ENCODE data around the gene ASCL5.

ASCL5 gene

DNA sequence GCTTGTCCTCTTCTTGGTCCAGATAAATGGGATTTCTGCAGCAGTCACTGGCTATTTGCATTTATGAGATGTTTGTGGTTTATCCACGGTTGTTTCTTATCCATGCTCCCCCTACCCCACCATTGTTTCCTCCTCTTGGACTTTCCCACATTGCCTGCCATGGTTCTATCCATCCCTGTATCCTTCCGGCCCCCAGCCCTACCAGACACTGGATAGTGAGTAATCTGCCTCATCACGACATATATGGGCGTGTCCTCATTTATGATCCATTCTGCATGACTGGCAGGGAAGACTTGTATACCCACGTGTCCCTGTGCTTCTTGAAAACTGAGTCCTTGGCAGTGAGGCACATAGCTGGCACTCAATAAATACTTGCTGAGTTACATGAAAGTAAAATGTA lies 54.8 kb downstream of the ASCL5 start:
- peaks cover 6% of the 10 kb centered on the region for H3K27me3 Mint-ChIP-seq (ENCODE audit: low read depth, poor library complexity)
- no peak for DNase-seq
- no peaks in the 10 kb centered on the region for H3K9me3 Mint-ChIP-seq
- no peaks in the 10 kb centered on the region for H3K36me3 Mint-ChIP-seq (ENCODE audit: low read depth)
- H3K27ac Mint-ChIP-seq, result no peak overlapping the region
- H3K4me1 Mint-ChIP-seq, result peaks cover 47% of the 10 kb centered on the region
- TF ChIP-seq, protein P1, sequence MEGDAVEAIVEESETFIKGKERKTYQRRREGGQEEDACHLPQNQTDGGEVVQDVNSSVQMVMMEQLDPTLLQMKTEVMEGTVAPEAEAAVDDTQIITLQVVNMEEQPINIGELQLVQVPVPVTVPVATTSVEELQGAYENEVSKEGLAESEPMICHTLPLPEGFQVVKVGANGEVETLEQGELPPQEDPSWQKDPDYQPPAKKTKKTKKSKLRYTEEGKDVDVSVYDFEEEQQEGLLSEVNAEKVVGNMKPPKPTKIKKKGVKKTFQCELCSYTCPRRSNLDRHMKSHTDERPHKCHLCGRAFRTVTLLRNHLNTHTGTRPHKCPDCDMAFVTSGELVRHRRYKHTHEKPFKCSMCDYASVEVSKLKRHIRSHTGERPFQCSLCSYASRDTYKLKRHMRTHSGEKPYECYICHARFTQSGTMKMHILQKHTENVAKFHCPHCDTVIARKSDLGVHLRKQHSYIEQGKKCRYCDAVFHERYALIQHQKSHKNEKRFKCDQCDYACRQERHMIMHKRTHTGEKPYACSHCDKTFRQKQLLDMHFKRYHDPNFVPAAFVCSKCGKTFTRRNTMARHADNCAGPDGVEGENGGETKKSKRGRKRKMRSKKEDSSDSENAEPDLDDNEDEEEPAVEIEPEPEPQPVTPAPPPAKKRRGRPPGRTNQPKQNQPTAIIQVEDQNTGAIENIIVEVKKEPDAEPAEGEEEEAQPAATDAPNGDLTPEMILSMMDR (IDR thresholded peaks at IDR 0.05), result no peak
- no peak overlapping the region for H3K4me3 Mint-ChIP-seq

DNA sequence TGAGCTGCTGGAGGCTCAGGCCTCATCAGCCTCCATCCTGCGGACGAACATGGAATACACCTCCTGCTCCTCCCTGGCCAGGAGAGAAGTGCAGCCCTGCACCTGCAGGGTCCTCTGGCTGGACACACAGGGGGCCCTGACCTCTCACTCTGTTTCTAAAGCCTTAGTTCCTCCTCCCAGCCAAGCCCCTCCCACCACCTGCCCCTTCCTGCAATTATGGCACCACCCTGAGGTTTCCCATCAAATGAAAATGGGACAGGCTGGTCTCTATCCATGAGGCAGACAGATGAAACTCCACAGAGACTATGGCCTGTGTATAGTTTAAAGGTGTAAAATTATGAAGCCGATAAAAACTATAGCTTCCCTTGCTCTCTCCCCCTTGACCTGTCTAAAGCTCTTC lies 57.3 kb downstream of the ASCL5 start:
- no peak overlapping the region for H3K4me3 Mint-ChIP-seq
- TF ChIP-seq, protein P1 (IDR thresholded peaks at IDR 0.05), result no peak
- no peak for DNase-seq
- H3K36me3 Mint-ChIP-seq (ENCODE audit: low read depth), result no peaks in the 10 kb centered on the region
- H3K9me3 Mint-ChIP-seq, result no peaks in the 10 kb centered on the region
- peaks cover 29% of the 10 kb centered on the region for H3K4me1 Mint-ChIP-seq
- H3K27me3 Mint-ChIP-seq (ENCODE audit: low read depth, poor library complexity), result peaks cover 6% of the 10 kb centered on the region
- H3K27ac Mint-ChIP-seq, result no peak overlapping the region

DNA sequence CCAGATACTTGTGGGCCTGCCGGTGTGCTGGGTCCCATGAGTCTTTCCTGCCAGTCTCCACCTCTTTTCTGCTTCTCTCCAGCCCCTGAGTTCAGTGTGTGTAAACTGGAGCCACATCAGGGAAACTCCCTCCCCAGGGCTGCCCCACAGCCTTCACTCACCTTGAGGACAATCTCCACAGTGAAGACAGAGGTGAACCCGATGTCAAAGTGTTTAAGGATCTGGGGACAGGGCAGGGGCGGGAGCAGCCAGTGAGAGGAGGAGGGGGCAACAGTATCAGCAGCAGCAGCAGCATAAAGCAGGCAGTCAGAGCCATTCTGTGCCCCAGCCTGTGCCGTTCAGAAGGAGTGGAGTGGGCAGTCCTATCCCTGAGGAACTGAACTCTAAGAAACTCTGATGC lies 58.0 kb downstream of the ASCL5 start:
- Mint-ChIP-seq H3K27me3 (ENCODE audit: low read depth, poor library complexity) (peaks cover 6% of the 10 kb centered on the region), H3K36me3 (ENCODE audit: low read depth) (no peaks in the 10 kb centered on the region), H3K4me3 (no peak overlapping the region), H3K27ac (no peak overlapping the region), H3K9me3 (no peaks in the 10 kb centered on the region), H3K4me1 (peaks cover 29% of the 10 kb centered on the region)
- DNase-seq, result no peak
- TF ChIP-seq, protein P1 (IDR thresholded peaks at IDR 0.05), result no peak

- TF ChIP-seq, protein P1 (IDR thresholded peaks at IDR 0.05), result no peak
Observed at GRCh38 chr1:201066986-201067385, 60.0 kb downstream of the ASCL5 start.

DNA sequence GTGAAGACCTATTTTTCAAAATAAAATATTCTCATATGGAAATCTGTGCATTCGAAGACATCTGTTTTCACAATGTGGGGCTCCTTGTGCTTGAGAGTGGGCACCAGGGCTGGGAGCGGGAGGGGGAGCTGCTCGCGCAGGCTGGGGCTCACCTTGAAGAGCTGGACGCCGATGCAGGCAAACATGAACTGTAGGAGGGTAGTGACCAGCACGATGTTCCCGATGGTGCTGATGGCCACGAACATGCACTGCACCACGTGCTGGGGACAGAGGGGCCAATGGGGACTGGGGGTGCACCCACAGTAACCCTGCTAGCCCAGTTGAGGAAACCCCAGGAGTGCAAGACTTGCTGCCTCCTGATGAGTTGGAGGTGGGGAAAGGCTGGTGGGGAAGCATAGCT lies 61.3 kb downstream of the ASCL5 start:
- no peak overlapping the region for H3K4me3 Mint-ChIP-seq
- H3K4me1 Mint-ChIP-seq, result peaks cover 33% of the 10 kb centered on the region
- TF ChIP-seq, protein P1 (IDR thresholded peaks at IDR 0.05), result no peak
- no peaks in the 10 kb centered on the region for H3K36me3 Mint-ChIP-seq (ENCODE audit: low read depth)
- no peak for DNase-seq
- no peaks in the 10 kb centered on the region for H3K9me3 Mint-ChIP-seq
- H3K27ac Mint-ChIP-seq, result no peak overlapping the region
- H3K27me3 Mint-ChIP-seq (ENCODE audit: low read depth, poor library complexity), result no peaks in the 10 kb centered on the region

More at GRCh38 chr1:201066986-201067385, 60.0 kb downstream of the ASCL5 start:
- Mint-ChIP-seq H3K9me3 (no peaks in the 10 kb centered on the region), H3K4me1 (peaks cover 39% of the 10 kb centered on the region), H3K27ac (no peak overlapping the region), H3K27me3 (ENCODE audit: low read depth, poor library complexity) (no peaks in the 10 kb centered on the region), H3K36me3 (ENCODE audit: low read depth) (no peaks in the 10 kb centered on the region), H3K4me3 (no peak overlapping the region)
- no peak for DNase-seq

DNA sequence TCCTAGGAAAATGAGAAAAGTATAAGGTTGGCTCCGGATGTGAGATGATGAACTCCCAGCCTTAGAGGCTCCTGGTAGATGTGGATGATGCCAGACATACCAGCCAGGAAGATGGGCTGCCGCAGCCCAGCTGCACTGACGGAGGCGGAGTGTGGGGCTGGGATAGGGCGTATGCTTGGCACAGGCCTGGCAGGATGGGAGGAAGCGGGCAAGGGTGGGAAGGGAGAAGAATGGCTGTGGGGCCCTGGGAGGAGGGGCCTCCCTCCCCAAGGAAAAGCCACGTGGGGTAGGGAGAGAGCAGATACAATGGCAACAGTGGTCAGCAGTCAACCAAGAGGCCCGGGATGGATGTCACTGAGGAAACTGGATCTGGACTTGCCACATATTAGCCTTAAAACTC lies 62.2 kb downstream of the ASCL5 start:
- TF ChIP-seq, protein P1 (IDR thresholded peaks at IDR 0.05), result no peak
- Mint-ChIP-seq H3K27me3 (ENCODE audit: low read depth, poor library complexity) (no peaks in the 10 kb centered on the region), H3K4me3 (no peak overlapping the region)

More for the DNA sequence above, 62.2 kb downstream of the ASCL5 start:
- H3K27ac Mint-ChIP-seq, result no peak overlapping the region
- H3K9me3 Mint-ChIP-seq, result no peaks in the 10 kb centered on the region
- DNase-seq, result no peak
- H3K4me1 Mint-ChIP-seq, result peaks cover 35% of the 10 kb centered on the region
- H3K36me3 Mint-ChIP-seq (ENCODE audit: low read depth), result no peaks in the 10 kb centered on the region
